GM21381 (cell line): ENCODE data around the gene ZNF582.

ENCODE experiments used
- ATAC-seq: cut with Tn5 transposase; IDR thresholded peaks from one replicate; pipeline ENCODE4 v1.9.1; 2021; ENCODE audit warnings: mild to moderate bottlenecking, moderate library complexity; ENCODE audit not compliant: unreplicated experiment

The ZNF582 gene

DNA sequence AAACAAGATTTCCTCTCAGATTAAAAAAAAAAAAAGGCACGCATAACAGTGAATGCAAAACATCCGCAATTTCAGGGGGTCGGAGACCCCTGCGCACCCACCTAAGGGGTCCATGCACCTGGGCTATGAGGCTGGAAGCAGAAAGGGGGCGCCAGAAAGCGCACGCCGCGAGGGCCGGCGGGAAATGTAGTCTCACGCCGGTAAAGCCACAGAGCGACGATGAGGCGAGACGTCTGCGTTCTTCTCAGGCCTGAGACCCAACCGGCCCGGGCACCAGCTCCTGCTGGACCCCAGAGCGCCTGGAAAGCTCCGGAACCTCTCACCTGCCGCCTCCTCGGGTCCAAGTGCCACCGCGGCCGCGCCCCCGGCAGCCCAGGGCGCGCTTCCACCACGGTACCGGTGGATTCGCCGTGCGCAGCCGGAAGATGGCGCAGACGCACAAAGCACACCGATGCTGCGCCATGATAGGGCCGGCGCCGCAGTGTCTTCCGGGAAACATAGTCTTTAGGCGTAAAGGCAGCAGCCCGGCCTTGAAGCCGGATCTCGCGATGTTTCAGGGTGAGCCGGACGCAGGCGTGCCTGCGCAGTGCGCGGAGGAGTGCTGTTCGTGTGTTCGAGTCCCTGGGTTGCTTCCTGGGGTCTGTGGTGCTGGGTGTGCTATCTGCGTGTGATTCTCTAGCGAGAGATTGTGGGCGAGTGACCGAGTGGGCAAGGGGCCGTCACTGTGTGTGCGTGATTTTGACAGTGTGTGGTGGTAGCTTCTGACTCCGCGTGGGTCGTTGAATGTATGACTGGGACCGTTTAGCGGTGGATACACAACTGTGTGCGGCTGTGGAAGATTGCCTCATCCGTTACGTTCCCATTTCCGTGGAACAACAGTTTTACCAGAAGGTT is at the start of gene ZNF582:
Gene ZNF582, minus strand, starts transcription at position 416 of the 894 bp plus-strand sequence. CDS start 1,782 bp downstream, outside the sequence.
- peak; percentile 93 for ATAC-seq

DNA sequence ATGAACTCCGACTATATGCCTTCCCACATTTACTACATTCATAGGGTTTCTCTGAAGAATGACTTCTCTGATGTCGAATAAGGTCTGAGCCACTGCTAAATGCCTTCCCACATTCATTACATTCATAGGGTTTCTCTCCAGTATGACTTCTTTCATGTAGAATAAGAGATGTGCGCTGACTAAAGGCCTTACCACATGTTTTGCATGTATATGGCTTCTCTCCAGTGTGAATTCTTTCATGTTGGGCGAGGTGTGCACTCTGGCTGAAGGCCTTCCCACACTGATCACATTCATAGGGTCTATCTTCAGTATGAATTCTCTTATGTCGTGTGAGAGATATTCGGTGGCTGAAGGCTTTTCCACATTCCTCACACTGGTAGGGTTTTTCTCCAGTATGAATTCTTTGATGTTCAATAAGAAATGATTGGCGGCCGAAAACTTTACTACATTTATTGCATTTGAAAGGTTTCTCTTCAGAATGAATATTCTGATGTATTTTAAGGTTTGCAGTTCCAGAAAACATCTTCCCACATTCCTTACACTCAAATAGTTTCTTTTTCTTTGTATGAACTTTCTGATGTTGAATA is 48.0 kb upstream of the ZNF582 start:
- ATAC-seq = no peak

DNA sequence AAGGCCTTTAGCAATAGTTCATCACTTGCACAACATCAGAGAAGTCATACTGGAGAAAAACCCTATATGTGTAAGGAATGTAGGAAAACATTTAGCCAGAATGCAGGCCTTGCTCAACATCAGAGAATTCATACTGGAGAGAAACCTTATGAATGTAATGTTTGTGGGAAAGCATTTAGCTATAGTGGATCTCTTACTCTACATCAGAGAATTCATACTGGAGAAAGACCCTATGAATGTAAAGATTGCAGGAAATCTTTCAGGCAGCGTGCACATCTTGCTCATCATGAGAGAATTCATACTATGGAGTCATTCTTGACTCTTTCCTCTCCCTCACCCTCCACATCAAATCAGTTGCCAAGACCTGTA is 30.6 kb upstream of the ZNF582 start:
- ATAC-seq = no peak

DNA sequence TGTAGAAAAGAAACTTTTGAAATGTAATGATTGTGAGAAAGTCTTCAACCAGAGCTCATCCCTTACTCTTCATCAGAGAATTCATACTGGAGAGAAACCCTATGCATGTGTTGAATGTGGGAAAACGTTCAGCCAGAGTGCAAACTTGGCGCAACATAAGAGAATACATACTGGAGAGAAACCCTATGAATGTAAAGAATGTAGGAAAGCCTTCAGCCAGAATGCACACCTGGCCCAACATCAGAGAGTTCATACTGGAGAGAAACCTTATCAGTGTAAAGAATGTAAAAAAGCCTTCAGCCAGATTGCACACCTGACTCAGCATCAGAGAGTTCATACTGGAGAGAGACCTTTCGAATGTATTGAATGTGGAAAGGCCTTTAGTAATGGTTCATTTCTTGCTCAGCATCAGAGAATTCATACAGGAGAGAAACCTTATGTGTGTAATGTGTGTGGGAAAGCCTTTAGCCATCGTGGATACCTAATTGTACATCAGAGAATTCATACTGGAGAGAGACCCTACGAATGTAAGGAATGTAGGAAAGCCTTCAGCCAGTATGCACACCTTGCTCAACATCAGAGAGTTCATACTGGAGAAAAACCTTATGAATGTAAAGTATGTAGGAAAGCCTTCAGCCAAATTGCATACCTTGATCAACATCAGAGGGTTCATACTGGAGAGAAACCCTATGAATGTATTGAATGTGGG is 30.1 kb upstream of the ZNF582 start:
- no peak for ATAC-seq

DNA sequence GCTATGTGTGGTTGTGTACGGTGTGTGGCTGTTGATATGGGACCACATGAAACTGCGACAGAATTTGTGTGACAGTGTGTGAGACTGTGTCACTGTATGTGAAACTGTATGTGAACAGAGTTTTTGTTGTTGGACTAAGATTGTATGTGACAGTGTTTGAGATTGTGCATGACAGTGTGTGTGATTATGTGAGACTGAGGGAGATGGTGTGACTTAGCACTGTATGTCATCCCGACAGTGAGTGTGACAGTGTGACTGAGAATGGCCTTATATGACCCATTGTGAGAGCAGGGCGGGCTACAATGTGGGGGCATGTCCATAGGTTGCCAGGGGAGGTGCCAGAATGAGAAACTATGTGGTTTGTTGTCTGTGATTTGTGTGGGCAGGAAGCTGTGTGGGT is 11.7 kb upstream of the ZNF582 start:
- no peak for ATAC-seq

DNA sequence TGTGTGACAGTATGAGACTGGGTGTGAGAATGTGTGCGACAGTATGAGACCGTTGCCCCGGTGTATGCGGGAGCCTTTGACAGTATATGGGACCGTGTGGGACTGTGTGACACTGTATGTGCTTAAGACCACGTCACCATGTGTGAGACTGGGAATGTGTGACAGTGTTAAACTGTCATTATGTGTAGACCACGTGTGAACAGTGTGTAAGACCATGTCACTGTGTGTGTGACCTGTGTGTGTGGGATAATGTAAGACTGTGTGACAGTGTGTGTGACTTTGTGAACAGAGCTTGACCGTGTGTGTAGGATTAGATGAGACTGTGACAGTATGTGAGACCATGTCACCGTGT is 11.3 kb upstream of the ZNF582 start:
- ATAC-seq = peak; percentile 3

DNA sequence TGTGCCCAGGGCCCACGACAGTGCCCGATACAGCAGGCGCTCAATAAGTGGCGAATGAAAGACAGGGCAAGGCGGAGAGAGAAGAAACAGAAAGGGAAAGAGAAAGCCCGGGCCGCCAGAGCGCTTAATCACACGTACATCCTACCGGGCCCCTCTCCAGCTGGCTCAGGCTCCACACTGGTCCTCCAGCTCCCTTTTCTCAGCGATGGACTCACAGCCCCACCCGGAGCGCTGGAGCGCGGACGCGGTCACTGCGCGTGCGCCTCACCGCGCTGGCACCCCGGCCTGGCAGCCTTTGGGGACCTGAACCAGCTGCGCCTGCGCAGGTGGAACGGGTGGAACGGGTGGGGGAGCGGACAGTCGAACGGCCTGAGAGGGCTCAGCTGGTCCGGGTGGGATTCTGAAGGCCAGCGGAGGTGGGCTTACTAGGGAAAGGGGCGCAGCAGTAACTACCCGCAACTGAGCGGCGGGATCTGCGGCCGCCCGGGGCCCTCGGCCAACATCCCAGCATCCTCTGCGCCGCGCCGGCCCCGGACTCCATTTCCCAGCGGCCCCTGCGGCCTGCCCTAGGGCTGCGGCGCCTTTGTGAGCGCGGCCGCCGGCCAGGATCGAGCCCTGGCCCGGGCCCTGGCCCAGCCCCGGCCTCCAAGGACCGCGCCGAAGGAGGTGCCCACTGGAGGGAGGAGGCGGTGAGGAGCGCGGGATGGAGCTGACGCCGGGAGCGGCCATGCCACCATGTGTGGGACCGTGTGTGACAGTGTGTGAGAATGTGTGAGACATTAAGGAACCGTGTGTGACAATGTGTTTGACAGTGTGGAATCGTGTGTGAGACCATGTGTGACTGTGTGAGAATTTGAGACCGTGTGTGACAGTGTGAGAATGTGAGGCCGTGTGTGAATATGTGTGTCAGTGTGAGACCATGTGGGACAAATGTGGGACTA is 10.7 kb upstream of the ZNF582 start, which contains the start of gene ZNF583:
Gene ZNF583, plus strand, starts transcription at position 569 of the 941 bp plus-strand sequence. CDS start 2,783 bp downstream, outside the sequence.
- peak; percentile 84 for ATAC-seq

DNA sequence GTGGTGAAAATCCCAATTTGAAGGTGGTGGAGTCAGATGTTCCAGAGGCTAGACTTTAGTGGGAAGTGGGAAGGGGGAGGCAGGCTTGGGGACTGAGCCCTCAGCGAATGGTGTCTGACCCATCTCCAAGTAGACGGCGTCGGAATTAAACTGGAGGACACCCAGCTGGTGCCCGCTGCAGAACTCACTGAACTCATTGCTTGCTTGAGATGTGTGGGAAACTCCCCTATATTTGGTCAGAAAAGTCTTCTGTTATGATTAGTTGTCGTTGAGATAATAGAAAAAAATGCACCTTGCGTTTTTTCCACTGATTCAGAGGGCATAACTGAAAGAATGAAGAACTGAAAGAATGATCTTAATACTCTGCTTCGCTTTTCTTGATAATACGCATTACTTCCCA is 9.9 kb upstream of the ZNF582 start:
- no peak for ATAC-seq

DNA sequence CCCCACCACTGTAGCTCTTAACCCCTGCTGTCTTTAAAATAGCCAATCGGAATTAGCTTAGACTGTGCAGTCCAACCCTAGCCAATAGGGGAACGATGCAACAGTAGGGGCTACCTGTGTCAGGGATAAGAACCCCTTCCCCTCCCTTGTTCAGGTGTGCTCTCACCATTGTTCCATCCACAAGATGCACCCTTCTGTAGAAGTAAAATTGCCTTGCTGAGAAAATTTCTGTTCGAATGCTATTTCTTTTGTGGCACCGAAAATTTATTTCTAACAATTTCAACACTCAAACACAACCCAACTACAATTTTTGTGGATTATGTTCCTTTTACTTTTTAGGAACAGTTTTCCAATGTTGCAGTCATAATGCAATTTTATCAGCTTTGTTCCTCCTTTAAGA is 7.2 kb upstream of the ZNF582 start:
- no peak for ATAC-seq

DNA sequence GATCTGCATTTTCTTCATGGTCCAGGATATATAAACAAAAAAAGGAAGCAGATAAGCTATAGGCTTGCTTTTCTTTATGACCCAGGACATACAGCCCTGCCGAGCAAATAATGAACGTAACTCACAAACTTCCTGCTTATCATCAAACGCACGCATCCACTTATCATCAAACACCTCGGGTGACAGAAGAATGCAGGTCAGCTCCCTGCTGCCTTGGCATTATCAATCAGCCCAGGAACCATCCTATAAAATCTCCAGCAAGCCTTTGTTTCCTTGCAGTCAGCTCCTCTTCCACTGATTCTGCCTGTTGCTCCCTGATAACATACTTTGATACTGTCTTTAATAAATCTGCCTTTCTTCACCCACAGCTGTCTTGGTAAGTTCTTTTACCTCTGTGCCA is 5.5 kb upstream of the ZNF582 start:
- ATAC-seq = no peak

DNA sequence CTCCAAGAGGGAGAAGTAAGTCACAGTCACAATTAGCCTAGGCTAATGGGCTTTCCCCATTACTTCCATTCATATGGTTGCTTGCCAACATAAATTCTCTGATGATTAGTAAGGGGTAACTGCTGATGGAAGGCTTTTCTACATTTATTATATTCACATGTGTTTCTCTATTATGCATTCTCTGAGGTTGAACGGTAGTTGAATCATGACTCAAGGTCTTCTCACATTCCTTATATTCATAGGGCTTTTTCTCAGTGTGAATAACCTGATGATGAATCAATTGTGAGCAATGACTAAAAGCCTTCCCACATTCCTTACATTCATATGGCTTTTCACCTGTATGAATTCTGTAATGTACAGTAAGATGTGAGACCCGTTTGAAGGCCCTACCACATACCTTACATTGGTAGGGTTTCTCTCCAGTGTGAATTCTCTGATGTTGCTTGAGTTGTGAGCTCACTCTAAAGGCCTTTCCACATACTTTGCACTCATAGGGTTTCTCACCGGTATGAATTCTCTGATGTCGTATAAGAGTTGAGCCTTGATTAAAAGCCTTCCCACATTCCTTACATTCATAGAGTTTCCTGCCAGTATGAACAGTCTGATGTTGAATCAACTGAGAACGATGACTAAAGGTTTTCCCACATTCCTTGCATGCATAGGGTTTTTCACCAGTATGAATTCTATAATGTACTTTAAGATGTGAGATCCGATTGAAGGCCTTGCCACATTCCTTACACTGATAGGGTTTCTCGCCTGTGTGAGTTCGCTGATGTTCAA is 9.3 kb downstream of the ZNF582 start:
- ATAC-seq = no peak

DNA sequence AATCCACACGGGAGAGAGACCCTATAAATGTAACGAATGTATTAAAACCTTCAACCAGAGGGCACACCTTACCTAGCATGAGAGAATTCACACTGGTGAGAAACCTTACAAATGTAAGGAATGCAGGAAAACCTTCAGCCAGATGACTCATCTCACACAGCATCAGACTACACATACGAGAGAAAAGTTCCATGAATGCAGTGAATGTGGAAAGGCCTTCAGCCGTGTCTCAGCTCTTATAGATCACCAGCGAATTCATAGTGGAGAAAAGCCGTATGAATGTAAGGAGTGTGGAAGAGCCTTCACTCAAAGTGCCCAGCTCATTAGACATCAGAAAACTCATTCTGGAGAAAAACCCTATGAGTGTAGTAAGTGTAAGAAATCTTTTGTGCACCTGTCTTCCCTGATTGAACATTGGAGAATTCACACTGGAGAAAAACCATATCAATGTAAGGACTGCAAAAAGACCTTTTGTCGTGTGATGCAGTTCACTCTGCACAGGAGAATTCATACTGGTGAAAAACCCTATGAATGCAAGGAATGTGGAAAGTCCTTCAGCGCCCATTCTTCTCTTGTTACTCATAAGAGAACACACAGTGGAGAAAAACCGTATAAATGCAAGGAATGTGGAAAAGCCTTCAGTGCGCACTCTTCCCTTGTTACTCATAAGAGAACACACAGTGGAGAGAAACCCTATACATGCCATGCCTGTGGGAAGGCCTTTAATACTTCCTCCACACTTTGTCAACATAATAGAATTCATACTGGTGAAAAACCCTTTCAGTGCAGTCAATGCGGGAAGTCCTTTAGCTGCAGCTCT is 16.0 kb downstream of the ZNF582 start:
- ATAC-seq = no peak

DNA sequence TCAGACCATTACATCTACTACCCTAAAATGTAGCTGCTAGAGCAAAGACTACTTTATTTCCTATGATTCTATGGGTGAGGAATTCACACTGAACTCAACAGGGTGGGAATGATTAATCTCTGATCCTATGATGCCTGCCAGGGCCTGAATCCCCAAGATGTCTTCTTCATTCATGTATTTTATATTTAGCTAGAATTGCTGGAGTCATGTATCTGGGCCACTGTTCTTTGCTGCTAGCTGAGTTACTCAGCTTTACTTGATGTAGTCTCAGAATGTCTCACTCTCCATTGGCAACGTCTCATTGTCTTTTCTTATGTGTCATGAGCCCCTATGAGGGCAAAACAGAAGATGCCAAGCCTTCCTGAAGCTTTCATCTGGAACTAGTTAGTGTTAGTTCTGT is 21.1 kb downstream of the ZNF582 start:
- ATAC-seq = no peak

DNA sequence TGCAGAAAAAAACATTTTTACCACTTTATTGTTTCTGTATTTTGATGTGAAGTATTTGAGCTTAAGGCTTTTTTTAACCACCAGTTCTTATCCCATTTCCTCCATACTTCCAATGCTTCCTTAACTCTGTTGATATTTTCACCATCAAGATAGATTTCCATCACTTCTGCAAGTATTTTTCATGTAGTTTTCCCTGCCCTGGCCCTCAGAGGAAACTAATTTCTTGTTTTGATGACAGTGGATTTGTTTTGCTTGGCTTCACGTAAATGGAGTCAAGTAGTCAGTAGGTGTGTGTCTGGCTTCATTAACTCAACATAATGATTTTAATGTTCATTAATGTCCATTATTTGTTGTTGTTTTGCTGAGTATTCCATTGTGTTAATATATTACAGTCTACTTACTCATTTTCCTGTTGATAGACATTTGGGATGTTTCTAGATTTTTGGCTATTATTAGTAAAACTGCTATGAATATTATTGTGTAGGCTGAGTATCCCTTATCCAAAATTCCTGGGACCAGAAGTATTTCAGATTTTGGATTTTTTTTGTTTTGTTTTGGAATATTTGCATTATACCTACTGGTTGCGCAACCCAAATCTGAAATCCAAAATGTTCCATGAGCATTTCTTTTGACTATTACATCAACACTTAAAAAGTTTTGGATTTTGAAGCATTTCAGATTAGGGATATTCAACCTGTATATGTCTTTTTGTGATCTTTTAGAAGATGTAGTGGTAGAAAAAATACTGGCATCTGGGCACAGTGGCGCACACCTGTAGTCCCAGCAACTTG is 23.3 kb downstream of the ZNF582 start:
- ATAC-seq = no peak

DNA sequence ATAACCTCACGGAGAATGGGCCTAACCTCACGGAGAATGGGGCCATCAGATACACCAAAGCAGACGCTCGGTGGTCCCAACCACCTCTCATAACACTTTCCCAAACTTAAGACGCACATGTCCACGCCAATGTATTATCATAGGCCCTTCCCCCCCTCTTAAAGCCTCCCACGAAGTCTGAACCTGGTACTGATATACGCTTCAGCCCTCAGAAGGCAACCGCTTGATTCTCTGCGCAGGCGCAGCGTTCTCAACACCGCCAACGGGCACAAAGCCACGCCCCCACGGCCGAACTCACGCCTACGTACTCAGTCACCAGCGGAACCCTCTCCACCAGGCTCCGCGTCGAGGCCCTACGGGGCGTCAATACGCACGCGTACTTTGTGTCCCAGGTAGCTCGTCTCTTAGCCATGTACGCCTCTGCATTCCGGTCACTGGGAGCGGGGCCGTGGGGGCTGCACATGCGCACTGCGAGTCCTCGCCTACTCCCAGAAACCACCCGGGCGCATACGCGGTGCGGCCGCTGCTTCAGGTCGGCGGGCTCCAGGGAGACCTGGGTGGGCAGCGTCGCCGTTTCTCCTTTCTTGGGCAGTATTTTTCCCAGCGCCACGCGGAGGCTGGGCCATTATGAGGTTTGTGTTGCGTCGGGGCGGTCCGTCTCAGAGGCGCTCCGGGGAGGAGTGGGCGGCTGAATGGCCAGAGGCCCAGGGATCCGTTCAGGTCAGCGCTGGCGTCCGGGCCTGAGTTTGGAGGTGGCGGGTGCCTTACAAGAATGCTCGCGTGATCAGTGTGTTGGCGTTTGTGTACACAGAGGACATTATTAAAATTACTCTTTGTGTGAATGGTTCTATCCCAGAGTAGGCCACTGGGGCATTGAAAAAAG is 25.3 kb downstream of the ZNF582 start:
- peak; percentile 54 for ATAC-seq

DNA sequence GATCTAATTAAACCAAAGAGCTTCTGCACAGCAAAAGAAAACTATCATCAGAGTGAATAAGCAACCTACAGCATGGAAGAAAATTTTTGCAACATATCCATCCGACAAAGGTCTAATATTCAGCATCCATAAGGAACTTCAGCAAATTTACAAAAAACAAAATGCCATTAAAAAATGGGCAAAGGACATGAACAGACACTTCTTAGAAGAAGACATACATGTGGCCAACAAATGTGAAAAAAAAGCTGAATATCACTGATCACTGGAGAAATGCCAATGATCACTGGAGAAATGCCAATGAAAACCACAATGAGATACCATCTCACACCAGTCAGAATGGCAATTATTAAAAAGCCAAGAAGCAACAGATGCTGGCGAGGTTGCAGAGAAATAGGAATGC is 32.5 kb downstream of the ZNF582 start:
- no peak for ATAC-seq

DNA sequence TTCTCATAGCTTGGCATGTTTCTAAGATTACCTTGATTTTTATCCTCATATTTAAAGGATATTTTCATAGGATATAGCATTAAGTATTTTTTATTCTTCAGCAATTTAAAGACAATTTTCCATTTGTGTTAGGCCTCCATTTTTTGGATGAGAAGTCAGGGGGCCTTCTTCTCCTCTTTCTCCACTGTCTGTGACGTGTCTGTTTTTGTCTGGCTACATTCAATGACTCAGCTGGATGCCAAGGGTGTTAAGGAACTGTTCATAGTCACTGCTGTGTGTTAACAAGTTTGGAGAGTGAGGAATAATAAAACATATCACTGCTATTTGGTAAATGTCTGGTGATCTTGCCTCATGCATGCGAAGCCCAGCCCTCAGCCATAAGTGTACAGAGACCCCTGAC is 36.4 kb downstream of the ZNF582 start:
- ATAC-seq = no peak
